Measurements from ENCODE around the gene MBD3L3.

GRCh38 chr19:7018828-7019227, 39.6 kb downstream of the MBD3L3 start:
- TF ChIP-seq CTCF (IDR thresholded peaks at IDR 0.05; ENCODE audit: low read length) (no peak), EZH2phosphoT487 (IDR thresholded peaks at IDR 0.05; ENCODE audit: low read length) (no peak)
